Hepatocyte (in vitro differentiated cells): ENCODE data around the gene SGO1. TPM values are rescaled to one million over a fixed set of nuclear protein-coding genes. Genes with fewer than 3 reads are reported as not detected.

Experiments
- DNase-seq: peaks from one replicate; pipeline ENCODE4 v3.0.0-alpha.2; 2016; ENCODE audit warnings: low spot score
- H2AFZ ChIP-seq: fragments of 200-600 bp; sonication (generic); 2 replicates; pipeline ENCODE4 v1.6.0; 2016; ENCODE audit warnings: antibody characterized with exemption, mild to moderate bottlenecking
- H3K27ac ChIP-seq: fragments of 200-600 bp; sonication (generic); 2 replicates; pipeline ENCODE4 v1.5.1; 2016; ENCODE audit warnings: mild to moderate bottlenecking
- H3K27me3 ChIP-seq: fragments of 200-600 bp; sonication (generic); 2 replicates; pipeline ENCODE4 v1.6.1; 2016
- H3K36me3 ChIP-seq: fragments of 200-600 bp; sonication (generic); replicated peaks from 2 replicates; pipeline ENCODE4 v1.5.1; 2016; ENCODE audit warnings: low read depth; ENCODE audit not compliant: insufficient read depth
- H3K4me1 ChIP-seq: fragments of 200-600 bp; sonication (generic); 2 replicates; pipeline ENCODE4 v1.5.1; 2016; ENCODE audit warnings: mild to moderate bottlenecking, moderate library complexity; ENCODE audit not compliant: insufficient read depth
- H3K4me2 ChIP-seq: fragments of 200-600 bp; sonication (generic); 2 replicates; pipeline ENCODE4 v1.6.0; 2016
- H3K4me3 ChIP-seq: fragments of 200-600 bp; sonication (generic); 2 replicates; pipeline ENCODE4 v1.5.1; 2016; ENCODE audit warnings: mild to moderate bottlenecking
- H3K79me2 ChIP-seq: fragments of 200-600 bp; sonication (generic); 2 replicates; pipeline ENCODE4 v1.6.0; 2017; ENCODE audit warnings: mild to moderate bottlenecking
- H3K9me2 ChIP-seq: fragments of 200-600 bp; sonication (generic); replicated peaks from 2 replicates; pipeline ENCODE4 v1.6.0; 2017; ENCODE audit warnings: mild to moderate bottlenecking; ENCODE audit not compliant: insufficient read depth
- H3K9me3 ChIP-seq: fragments of 200-600 bp; sonication (generic); 2 replicates; pipeline ENCODE4 v1.5.1; 2016; ENCODE audit warnings: low read depth, mild to moderate bottlenecking
- H4K20me1 ChIP-seq: fragments of 200-600 bp; sonication (generic); 2 replicates; pipeline ENCODE4 v1.6.0; 2016; ENCODE audit warnings: mild to moderate bottlenecking; ENCODE audit not compliant: insufficient read depth, poor library complexity, severe bottlenecking
- EZH2 ChIP-seq: fragments of 200-600 bp; sonication (generic); IDR thresholded peaks from 2 replicates; pipeline ENCODE4 v1.6.1; 2016; ENCODE audit warnings: antibody characterized with exemption, mild to moderate bottlenecking, borderline replicate concordance
- EZH2phosphoT487 ChIP-seq: fragments of 200-600 bp; sonication (generic); IDR thresholded peaks from one replicate; pipeline ENCODE4 v1.6.1; 2018; ENCODE audit warnings: antibody characterized with exemption, mild to moderate bottlenecking, low read depth, moderate library complexity; ENCODE audit not compliant: unreplicated experiment, severe bottlenecking
- WGBS: methylation state at CpG from one replicate; pipeline ENCODE4 v1.1.6; 2016; ENCODE audit warnings: low lambda C conversion rate; ENCODE audit errors: missing lambda C conversion rate; 5-methylcytosine and 5-hydroxymethylcytosine counted together
- microRNA-seq: library from miRNA; unstranded; fragments of <30 nt; microRNA quantifications from one replicate; pipeline ENCODE4, GENCODE V29; 2017
- polyA plus RNA-seq: library from polyadenylated mRNA; unstranded; fragments of >200 nt; fragmentation: Nextera tagmentation; extraction: Ambion mirVana; gene quantifications from 2 replicates; pipeline ENCODE4 v1.2.1, GENCODE V29; 2016
- small RNA-seq: library from RNA; depleted of rRNA; stranded (forward); fragments of <200 nt; gene quantifications from one replicate; pipeline ENCODE3, GENCODE V24; 2014
- total RNA-seq: library from RNA; depleted of rRNA; stranded (reverse); fragments of >200 nt; gene quantifications from 2 replicates; pipeline ENCODE4 v1.2.3, GENCODE V29; 2014
- TF ChIP-seq, protein P1 (sequence below): fragments of 200-600 bp; sonication (generic); IDR thresholded peaks from 2 replicates; pipeline ENCODE4 v1.5.1; 2016; ENCODE audit warnings: antibody characterized with exemption, mild to moderate bottlenecking; ENCODE audit not compliant: poor library complexity

SGO1 gene
- total and polyA plus RNA-seq, 2 experiments from 2014 or later = 5.8 to 6.7 TPM

DNA sequence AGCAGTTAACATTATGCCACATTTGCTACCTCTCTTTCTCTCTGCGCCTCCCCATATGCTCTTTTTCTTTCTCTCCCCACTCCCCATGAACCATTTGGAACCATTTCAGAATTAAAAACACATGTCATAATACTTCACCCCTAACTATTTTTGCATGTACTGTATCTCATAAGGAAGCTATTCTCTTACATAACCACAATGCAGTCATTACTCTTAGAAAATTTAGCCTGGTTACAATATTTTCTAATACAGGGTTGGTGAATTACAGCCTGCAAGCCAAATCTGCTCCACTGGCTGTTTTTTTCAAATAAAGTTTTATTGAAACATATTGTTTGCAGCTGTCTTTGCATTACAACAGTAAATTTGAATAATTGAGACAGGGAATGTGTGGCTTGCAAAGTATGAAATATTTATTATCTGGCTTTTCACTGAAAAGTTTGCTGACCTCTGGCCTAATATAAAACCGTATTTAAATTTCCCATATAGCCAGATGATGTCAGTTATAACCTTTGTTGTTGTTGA is 62.8 kb downstream of the SGO1 start:
- TF ChIP-seq, protein P1, sequence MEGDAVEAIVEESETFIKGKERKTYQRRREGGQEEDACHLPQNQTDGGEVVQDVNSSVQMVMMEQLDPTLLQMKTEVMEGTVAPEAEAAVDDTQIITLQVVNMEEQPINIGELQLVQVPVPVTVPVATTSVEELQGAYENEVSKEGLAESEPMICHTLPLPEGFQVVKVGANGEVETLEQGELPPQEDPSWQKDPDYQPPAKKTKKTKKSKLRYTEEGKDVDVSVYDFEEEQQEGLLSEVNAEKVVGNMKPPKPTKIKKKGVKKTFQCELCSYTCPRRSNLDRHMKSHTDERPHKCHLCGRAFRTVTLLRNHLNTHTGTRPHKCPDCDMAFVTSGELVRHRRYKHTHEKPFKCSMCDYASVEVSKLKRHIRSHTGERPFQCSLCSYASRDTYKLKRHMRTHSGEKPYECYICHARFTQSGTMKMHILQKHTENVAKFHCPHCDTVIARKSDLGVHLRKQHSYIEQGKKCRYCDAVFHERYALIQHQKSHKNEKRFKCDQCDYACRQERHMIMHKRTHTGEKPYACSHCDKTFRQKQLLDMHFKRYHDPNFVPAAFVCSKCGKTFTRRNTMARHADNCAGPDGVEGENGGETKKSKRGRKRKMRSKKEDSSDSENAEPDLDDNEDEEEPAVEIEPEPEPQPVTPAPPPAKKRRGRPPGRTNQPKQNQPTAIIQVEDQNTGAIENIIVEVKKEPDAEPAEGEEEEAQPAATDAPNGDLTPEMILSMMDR = no peak
- TF ChIP-seq EZH2 (no peak), EZH2phosphoT487 (no peak)
- Histone ChIP-seq H3K4me1 (no peaks in the 10 kb centered on the region), H3K27me3 (no peaks in the 10 kb centered on the region), H2AFZ (no peak overlapping the region), H3K9me2 (no peaks in the 10 kb centered on the region), H3K9me3 (no peaks in the 10 kb centered on the region), H3K4me3 (no peak overlapping the region), H3K36me3 (no peaks in the 10 kb centered on the region), H3K27ac (no peak overlapping the region), H3K79me2 (no peaks in the 10 kb centered on the region), H3K4me2 (no peak overlapping the region), H4K20me1 (no peaks in the 10 kb centered on the region)
- 72% methylated on average over 2 of the region's 2 CpGs for WGBS
- DNase-seq = no peak

DNA sequence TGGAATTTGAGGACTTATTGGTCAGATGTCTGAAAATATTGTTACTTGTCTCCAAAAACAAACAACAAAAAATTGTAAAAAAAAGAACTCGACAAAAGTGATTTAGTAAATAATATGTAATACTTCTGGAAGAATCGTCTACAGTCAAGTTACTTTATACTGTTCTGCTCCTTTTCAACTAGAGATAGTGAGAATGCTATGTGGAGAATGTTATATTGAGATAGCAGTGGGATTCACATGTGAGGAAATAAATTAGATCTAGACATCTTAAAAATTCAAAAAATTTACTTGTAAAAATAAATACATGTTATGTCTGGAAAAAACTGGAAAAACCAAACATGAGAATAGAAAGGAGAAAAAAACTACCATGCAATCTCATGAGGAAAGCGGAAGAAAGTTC is 64.9 kb downstream of the SGO1 start:
- Histone ChIP-seq H2AFZ (no peak overlapping the region), H3K4me2 (no peak overlapping the region), H3K36me3 (no peaks in the 10 kb centered on the region), H3K9me3 (no peaks in the 10 kb centered on the region), H3K27me3 (no peaks in the 10 kb centered on the region), H3K27ac (no peak overlapping the region), H3K9me2 (no peaks in the 10 kb centered on the region), H3K79me2 (no peaks in the 10 kb centered on the region), H4K20me1 (no peaks in the 10 kb centered on the region), H3K4me1 (no peaks in the 10 kb centered on the region), H3K4me3 (no peak overlapping the region)
- TF ChIP-seq, protein P1 = no peak
- TF ChIP-seq EZH2phosphoT487 (no peak), EZH2 (no peak)
- no peak for DNase-seq
- 79% methylated on average over 3 of the region's 3 CpGs for WGBS

Small RNAs within 50 kb of the gene (microRNA-seq; reads per million reads assigned to microRNA genes)
- gene MIR3135A = not detected

Small RNAs within 50 kb of the gene (small RNA-seq; reads per million reads assigned to genes)
- gene MIR3135A = not detected

Other genes starting within 250 kb of the SGO1 start
- 72.2 and 87.2 TPM in 2 replicates for gene RAB5A, start 239.1 kb downstream of the SGO1 start, total RNA-seq
- gene RAB5A, start 239.1 kb downstream of the SGO1 start, polyA plus RNA-seq = 76.1 and 78.3 TPM in 2 replicates
- not detected in 2 replicates for gene PP2D1, start 173.9 kb downstream of the SGO1 start, total RNA-seq
- gene PP2D1, start 173.9 kb downstream of the SGO1 start, polyA plus RNA-seq = 0.23 and 0.40 TPM in 2 replicates
- gene KAT2B, start 145.8 kb downstream of the SGO1 start, total RNA-seq = 13.3 and 15.1 TPM in 2 replicates
- gene KAT2B, start 145.8 kb downstream of the SGO1 start, polyA plus RNA-seq = 7.7 and 11.7 TPM in 2 replicates